ENCODE results near the gene USP17L29.
"Not testable (repeated sequence)": the region's sequence is repeated elsewhere in the genome, so short reads cannot be mapped to it uniquely, and the experiment has no call there.

The USP17L29 gene, protein sequence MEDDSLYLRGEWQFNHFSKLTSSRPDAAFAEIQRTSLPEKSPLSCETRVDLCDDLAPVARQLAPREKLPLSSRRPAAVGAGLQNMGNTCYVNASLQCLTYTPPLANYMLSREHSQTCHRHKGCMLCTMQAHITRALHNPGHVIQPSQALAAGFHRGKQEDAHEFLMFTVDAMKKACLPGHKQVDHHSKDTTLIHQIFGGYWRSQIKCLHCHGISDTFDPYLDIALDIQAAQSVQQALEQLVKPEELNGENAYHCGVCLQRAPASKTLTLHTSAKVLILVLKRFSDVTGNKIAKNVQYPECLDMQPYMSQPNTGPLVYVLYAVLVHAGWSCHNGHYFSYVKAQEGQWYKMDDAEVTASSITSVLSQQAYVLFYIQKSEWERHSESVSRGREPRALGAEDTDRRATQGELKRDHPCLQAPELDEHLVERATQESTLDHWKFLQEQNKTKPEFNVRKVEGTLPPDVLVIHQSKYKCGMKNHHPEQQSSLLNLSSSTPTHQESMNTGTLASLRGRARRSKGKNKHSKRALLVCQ

DNA sequence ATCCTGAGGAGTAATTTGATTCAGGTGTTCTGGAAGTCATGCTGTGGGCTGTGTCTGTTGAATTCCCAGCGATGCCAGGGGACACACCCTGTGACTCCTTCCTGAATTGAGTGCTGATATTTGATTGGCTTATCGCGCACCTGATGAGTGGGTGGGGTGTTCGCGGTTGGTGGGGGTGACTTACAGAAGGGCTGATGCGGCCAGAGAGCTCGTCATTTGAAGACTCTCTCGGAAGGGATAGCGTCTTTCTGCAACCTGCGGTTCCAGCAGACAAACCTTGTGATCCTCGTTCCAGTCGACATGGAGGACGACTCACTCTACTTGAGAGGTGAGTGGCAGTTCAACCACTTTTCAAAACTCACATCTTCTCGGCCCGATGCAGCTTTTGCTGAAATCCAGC lies at the start of gene USP17L29:
TSS of gene USP17L29 (plus strand) at position 301 of the 400 bp plus-strand sequence. CDS start at position 301, 0 bp downstream.
- DNase-seq (ENCODE audit: low read depth), result not testable (repeated sequence)

DNA sequence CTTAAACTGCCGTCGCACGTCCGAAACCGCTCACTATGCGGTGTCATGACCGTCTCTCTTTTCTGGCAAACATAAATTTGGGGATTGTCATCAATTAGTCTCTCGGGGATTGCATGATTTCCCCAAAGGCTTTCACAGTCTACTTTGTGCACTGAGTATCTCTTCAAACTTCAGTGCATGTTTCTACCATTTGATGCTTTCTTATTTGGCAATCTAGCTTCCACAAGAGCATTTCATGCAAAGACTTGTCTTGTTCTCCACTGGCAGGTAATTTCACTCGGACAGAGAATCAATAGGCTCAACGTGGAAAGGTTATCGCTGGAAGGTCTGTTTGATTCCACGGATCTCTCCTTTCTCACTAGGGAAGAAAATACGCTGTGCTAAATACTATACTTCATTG lies 29.2 kb upstream of the USP17L29 start:
- not testable (repeated sequence) for DNase-seq (ENCODE audit: low read depth)

DNA sequence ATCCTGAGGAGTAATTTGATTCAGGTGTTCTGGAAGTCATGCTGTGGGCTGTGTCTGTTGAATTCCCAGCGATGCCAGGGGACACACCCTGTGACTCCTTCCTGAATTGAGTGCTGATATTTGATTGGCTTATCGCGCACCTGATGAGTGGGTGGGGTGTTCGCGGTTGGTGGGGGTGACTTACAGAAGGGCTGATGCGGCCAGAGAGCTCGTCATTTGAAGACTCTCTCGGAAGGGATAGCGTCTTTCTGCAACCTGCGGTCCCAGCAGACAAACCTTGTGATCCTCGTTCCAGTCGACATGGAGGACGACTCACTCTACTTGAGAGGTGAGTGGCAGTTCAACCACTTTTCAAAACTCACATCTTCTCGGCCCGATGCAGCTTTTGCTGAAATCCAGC lies 28.6 kb upstream of the USP17L29 start, which contains the start of gene USP17L24:
TSS of gene USP17L24 (plus strand) at position 301 of the 400 bp plus-strand sequence. CDS start at position 301, 0 bp downstream.
- DNase-seq (ENCODE audit: low read depth), result not testable (repeated sequence)

DNA sequence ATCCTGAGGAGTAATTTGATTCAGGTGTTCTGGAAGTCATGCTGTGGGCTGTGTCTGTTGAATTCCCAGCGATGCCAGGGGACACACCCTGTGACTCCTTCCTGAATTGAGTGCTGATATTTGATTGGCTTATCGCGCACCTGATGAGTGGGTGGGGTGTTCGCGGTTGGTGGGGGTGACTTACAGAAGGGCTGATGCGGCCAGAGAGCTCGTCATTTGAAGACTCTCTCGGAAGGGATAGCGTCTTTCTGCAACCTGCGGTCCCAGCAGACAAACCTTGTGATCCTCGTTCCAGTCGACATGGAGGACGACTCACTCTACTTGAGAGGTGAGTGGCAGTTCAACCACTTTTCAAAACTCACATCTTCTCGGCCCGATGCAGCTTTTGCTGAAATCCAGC lies 23.8 kb upstream of the USP17L29 start, which contains the start of gene USP17L25:
TSS of gene USP17L25 (plus strand) at position 301 of the 400 bp plus-strand sequence. CDS start at position 301, 0 bp downstream.
- not testable (repeated sequence) for DNase-seq (ENCODE audit: low read depth)

DNA sequence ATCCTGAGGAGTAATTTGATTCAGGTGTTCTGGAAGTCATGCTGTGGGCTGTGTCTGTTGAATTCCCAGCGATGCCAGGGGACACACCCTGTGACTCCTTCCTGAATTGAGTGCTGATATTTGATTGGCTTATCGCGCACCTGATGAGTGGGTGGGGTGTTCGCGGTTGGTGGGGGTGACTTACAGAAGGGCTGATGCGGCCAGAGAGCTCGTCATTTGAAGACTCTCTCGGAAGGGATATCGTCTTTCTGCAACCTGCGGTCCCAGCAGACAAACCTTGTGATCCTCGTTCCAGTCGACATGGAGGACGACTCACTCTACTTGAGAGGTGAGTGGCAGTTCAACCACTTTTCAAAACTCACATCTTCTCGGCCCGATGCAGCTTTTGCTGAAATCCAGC lies 19.1 kb upstream of the USP17L29 start, which contains the start of gene USP17L26:
TSS of gene USP17L26 (plus strand) at position 301 of the 400 bp plus-strand sequence. CDS start at position 301, 0 bp downstream.
- DNase-seq (ENCODE audit: low read depth), result not testable (repeated sequence)

DNA sequence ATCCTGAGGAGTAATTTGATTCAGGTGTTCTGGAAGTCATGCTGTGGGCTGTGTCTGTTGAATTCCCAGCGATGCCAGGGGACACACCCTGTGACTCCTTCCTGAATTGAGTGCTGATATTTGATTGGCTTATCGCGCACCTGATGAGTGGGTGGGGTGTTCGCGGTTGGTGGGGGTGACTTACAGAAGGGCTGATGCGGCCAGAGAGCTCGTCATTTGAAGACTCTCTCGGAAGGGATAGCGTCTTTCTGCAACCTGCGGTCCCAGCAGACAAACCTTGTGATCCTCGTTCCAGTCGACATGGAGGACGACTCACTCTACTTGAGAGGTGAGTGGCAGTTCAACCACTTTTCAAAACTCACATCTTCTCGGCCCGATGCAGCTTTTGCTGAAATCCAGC lies 14.3 kb upstream of the USP17L29 start, which contains the start of gene USP17L5:
TSS of gene USP17L5 (plus strand) at position 301 of the 400 bp plus-strand sequence. CDS start at position 301, 0 bp downstream.
- DNase-seq (ENCODE audit: low read depth), result not testable (repeated sequence)

DNA sequence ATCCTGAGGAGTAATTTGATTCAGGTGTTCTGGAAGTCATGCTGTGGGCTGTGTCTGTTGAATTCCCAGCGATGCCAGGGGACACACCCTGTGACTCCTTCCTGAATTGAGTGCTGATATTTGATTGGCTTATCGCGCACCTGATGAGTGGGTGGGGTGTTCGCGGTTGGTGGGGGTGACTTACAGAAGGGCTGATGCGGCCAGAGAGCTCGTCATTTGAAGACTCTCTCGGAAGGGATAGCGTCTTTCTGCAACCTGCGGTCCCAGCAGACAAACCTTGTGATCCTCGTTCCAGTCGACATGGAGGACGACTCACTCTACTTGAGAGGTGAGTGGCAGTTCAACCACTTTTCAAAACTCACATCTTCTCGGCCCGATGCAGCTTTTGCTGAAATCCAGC lies 9.6 kb upstream of the USP17L29 start, which contains the start of gene USP17L27:
TSS of gene USP17L27 (plus strand) at position 301 of the 400 bp plus-strand sequence. CDS start at position 301, 0 bp downstream.
- DNase-seq (ENCODE audit: low read depth), result not testable (repeated sequence)

DNA sequence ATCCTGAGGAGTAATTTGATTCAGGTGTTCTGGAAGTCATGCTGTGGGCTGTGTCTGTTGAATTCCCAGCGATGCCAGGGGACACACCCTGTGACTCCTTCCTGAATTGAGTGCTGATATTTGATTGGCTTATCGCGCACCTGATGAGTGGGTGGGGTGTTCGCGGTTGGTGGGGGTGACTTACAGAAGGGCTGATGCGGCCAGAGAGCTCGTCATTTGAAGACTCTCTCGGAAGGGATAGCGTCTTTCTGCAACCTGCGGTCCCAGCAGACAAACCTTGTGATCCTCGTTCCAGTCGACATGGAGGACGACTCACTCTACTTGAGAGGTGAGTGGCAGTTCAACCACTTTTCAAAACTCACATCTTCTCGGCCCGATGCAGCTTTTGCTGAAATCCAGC lies 4.8 kb upstream of the USP17L29 start, which contains the start of gene USP17L28:
TSS of gene USP17L28 (plus strand) at position 301 of the 400 bp plus-strand sequence. CDS start at position 301, 0 bp downstream.
- not testable (repeated sequence) for DNase-seq (ENCODE audit: low read depth)

DNA sequence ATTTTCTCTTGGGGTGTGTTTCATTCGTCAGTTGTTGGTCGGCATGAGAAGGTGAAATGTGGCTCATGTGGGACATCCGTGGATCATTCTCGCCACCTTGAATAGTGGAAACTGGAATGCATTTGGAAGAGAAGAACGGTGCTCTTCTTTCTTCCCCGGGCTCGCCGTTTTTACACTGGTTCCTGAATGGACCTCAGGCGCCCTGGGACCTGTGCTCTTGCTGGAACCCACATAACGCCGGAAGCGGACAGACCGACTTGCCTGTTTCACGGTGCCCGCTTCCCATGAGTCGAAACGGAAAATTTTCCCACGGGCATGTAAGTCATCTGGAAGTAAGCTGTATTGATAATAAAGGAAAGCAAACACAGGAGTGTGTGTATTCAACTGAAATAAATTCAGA lies 2.6 kb upstream of the USP17L29 start:
- not testable (repeated sequence) for DNase-seq (ENCODE audit: low read depth)

DNA sequence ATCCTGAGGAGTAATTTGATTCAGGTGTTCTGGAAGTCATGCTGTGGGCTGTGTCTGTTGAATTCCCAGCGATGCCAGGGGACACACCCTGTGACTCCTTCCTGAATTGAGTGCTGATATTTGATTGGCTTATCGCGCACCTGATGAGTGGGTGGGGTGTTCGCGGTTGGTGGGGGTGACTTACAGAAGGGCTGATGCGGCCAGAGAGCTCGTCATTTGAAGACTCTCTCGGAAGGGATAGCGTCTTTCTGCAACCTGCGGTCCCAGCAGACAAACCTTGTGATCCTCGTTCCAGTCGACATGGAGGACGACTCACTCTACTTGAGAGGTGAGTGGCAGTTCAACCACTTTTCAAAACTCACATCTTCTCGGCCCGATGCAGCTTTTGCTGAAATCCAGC lies 9.4 kb downstream of the USP17L29 start, which contains the start of gene USP17L30:
TSS of gene USP17L30 (plus strand) at position 301 of the 400 bp plus-strand sequence. CDS start at position 301, 0 bp downstream.
- not testable (repeated sequence) for DNase-seq (ENCODE audit: low read depth)

DNA sequence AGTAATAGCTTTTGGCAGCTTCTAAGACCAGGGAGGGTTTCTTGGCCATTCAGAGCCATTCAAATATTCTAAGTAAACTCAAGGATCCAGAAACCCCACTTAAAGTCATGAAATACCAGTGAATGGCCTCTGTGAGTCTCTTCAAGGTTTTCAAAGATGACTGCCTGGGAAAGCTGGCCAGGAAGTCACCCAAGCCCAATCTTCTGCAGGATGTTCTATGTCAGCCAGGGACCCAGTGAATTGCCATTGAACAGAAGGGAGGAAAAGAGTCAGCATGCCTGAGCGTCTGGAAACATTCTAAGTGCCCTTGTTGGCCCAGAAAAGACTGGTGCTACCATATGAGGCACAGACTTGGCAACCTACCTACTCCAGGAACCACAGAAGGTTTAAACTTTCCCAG lies 26.4 kb downstream of the USP17L29 start:
- DNase-seq (ENCODE audit: low read depth), result not testable (repeated sequence)

DNA sequence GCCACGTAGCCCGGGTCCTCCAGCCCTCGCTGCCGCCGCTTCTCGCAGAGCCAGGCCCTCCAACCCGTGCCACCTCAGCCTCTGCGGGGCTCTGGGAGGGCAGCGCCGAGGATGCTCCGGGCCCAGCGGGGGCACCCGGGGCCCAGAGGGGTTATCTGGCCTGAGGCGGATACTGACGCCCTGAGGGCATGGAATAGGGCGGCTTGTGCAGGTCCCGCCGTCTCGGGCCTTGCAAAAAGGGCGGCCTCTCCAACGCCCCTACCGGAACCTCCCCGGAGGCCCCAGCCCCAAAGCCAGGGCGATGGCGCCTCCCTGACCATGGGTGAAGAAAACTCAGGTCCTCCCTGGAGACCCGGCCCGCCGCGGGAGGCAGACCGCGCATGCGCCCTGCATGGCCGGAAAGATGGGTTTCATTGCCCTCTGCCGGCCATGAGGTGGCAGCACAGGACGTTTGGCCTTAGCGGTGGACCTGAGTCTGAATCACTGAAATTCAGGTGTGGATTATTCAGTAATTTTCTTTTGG lies 27.6 kb downstream of the USP17L29 start:
- DNase-seq (ENCODE audit: low read depth), result not testable (repeated sequence)

DNA sequence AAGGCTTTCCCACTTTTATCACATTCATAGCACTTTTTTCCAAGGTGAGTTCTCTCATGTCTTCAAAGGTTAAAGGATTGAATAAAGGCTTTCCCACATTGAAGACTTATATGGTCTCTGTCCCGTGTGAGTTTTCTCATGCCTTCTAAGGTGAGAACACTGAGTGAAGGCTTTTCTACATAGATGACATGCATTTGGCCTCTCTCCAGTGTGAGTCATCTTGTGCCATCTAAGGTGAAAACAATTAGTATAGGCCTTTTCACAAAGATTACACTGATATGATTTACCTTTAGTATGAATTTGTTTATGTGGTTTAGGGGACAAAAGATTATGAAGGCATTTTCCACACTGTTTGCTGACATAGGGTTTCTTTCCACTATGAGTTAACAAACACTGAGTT lies 30.7 kb downstream of the USP17L29 start:
- no peak for DNase-seq (ENCODE audit: low read depth)

DNA sequence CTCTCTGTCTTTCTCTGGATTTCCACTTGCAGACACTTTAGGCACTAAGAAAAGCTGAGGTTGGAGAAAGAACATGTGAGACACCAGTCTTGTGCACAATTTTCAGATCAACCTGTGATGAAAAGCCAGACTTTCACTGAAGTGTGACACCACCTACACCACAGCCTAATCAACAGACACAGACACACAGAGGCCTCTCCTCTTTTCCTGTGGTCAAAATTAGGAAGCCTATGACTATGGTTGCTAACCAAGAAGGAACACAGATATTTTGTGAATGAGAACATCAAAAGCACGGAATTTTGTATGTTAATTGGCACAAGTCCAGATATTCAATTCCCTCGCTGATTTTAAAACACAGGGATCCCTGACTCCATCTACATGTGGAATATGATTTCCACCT lies 35.6 kb downstream of the USP17L29 start:
- DNase-seq (ENCODE audit: low read depth), result not testable (repeated sequence)

All from stimulated activated CD8-positive, alpha-beta memory T cell treated with anti-CD3 and anti-CD28 coated beads, Interleukin-4, amount 100 ng/mL, for 24 hours (primary cell).